HG03097 (cell line): ENCODE results near the gene HYDIN.
"Not testable (repeated sequence)": the region's sequence is repeated elsewhere in the genome, so short reads cannot be mapped to it uniquely, and the experiment has no call there.

Experiments used
- ATAC-seq: cut with Tn5 transposase; IDR thresholded peaks from one replicate; pipeline ENCODE4 v1.9.1; 2021; ENCODE audit not compliant: unreplicated experiment, low FRiP score

The HYDIN gene

DNA sequence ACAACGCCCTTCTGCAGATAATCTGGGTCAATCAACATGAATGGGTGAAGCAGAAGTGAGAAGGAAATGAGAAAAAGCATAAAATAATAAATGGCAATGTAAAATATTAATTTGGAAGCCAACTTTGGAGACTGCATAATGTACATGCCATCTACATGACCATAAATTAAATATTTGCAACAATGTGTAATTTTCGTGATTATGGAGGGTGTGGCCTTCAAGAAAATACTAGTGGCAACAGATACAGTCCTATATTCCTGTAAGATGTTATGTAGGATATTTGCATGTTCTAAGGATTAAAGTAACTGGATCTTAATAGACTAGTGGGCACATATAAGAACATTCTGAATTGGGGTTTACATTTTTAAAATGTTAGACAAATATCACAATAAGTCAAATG, 78.9 kb downstream of the HYDIN start:
- not testable (repeated sequence) for ATAC-seq

DNA sequence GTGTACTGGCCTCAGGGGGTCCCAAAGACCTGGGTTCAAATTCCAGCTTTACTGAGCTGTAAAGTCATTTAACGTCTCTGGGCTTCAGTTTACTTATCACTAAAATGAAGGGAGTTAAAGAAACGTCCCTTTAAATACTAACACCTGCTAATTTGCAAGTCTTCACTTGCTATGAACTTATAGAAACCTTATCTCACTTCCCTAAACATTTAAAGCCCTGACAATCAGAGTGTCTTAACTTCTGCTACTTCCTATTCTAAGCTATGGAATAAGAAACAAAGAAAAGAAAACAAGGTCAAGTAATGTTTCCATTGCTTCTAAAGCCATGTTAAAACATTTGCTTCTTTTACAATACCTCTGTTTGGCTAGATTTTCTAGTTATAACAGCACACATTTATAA, 87.3 kb downstream of the HYDIN start:
- not testable (repeated sequence) for ATAC-seq

DNA sequence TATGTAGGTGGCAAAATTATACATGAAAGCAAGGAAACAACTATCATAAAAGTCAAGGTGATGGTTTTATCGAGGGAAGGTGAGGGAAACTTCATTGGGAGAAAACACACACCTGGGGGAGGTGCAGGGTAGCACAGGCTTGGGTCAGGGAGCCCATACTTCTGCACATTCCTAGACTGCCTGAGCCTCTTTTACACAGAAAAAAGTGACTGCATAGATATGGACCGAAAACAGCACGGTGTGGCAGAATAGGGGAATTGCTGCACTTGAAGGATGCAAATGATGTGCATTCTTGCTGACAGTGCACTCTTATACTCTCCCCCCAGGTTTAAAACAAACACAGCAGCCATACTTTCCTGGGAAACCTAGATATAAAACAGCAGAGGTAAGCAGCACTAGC, 120.0 kb downstream of the HYDIN start:
- not testable (repeated sequence) for ATAC-seq

DNA sequence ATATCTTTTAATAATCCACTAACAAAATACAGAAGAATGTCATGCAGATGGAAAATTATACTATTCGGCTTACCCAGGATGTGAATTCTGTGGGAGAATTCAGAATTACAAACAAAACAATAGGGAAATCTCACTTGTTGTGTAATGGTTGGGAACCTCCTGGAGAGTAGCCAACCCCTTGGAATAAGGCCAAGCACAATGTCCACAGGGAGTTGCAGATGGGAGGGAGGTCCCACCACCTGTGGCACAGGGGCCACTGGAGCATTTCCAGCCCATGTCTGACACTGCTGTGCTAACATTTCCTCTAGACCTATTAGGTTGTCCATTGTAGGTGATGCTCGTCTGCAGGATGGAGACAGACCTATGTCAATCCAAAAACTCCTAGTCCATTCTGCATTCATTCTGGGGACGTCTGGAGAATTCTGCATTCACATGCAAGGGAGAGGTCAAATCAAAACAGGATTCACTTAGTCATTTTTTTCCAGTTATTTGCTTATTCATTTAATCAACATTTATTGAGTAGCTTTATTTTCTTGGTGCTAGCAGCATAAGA, 120.8 kb downstream of the HYDIN start:
- ATAC-seq, result not testable (repeated sequence)

DNA sequence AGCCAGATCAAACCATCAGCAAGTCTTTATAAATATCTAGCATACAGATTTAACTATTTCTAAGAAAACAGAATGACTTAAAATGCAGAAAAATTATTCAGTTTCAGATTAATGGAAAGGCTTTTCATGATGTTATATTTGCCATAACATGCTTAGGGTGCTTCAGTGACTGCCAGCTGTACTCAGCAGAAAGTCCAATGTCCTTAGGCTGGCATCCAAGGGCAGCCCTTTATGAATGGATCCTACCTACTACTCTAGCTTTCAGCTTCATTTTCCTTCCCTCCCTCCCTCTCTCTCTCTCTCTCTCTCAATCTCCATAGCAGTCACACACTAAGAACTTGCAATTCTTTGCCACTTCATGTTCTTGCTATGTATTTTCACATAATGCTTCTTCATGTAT, 124.6 kb downstream of the HYDIN start:
- ATAC-seq, result not testable (repeated sequence)

DNA sequence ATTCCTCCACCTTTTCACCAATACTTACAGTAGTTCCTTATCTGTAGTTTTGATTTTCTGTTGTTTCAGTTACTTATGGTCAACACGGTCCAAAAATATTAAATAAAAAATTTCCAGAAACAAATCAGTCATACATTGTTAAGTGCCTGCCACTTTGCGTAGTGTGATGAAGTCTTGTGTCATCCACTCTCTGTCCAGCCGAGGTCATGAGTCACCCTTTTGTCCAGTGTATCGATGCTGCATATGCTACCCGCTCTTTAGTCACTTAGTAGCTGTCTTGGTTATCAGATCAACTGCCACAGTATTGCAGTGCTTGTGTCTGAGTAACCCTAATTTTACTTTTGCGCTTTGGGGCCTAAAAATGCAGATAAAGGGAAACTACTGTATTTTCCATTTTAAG, 146.9 kb downstream of the HYDIN start:
- ATAC-seq, result not testable (repeated sequence)

DNA sequence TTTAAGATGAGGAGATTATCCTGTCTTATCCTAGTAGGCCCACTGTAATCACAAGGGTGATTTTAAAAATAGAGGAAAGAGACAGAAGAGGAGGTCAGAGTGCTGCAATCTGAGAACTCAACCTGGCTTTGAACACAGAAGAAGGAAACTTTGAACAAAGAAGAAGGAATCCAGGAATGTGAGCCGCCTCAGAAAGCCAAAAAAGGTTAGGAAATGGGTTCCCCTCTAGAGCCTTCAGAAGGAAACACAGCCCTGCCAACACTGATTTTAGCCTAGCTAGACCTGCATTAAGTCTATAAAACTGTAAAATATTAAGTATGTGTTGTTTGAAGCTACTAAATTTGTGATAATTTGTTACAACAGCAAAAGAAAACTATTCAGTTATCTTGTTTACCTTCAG, 149.7 kb downstream of the HYDIN start:
- not testable (repeated sequence) for ATAC-seq

DNA sequence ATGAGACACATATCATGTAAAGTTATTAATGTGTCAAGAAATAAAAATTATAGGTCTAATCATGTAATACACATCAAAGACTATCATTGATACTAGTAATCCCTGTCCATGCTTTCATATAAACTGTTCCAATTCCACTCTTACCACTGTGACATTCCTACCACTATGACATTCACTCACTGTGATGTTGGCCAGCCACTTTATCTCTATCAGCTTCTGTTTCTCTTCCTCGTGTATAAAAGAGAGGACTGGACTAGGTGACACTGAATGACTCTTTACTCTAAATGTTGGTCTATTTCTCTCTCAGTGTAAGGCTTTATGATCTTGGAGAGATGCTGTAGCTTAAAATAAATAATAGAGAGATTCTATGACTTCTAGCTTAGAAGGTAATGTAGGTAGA, 150.3 kb downstream of the HYDIN start:
- not testable (repeated sequence) for ATAC-seq

DNA sequence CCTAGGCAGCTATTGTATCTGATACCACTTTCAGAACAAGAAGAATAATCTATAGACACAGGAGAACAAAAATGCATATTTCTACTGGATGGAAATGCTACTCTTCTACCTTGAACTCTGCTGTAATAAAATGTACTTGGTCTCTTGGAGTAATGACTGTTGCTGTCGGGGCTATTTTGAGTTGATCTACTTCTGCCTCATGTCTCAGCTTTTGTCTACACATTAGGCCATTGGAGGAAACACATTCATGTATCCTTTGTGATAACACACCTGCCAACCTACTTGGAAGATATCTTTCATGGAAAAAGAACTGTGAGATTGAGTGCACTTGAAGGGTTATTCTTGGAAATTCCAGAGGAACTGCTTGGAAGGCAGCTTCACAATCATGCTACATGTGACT, 159.9 kb downstream of the HYDIN start:
- ATAC-seq, result not testable (repeated sequence)

DNA sequence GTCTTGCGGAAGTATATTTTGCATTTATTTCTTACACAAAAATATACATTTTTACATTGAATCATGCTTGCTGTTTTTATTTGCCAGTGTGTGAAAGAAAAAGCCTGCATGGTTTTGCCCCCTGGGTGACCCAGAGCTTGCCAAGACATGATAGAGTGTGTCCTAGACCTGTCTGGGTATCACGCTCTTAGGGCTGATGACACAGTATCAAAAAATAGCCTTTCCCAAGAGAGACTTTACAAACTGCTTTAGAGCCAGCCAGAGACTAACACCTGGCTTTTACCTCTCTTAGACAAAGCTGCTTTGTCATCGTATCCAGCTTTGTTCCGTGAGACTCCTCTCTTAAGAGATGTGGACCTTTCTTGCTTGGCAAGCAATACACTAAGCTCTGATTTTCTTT, 160.7 kb downstream of the HYDIN start:
- not testable (repeated sequence) for ATAC-seq

DNA sequence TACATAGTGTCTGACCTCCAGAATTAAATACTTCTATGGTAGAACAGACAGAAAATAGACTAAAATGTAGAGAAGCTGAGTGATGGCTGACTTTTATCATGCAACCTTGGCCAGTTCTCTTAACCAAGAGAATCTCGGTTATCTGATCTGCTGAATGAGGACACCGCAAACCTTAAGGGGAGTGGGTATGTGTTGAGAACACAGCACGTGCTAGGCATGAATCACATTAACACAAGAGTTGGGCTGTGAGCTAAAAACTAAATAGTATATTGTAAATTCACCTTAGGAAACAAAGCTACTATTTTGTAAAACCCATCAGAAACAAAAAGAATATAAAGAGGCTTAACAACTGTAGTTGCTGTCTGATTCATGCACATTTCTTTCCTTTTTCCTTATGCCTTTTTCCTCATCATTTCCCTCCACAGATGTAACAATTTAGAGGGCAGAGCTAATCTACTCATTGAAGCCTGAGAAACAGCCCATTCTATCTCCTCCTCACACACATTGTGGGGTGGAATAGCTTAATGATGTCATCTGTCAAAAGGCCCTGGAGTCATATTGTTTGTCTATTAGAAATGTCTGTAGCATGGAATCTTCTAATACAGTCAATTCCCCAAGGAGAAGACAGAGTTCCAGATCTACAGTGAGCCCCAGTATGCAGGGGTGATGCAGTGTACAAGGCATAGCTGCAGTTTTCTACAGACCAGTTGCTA, 176.5 kb downstream of the HYDIN start:
- not testable (repeated sequence) for ATAC-seq

DNA sequence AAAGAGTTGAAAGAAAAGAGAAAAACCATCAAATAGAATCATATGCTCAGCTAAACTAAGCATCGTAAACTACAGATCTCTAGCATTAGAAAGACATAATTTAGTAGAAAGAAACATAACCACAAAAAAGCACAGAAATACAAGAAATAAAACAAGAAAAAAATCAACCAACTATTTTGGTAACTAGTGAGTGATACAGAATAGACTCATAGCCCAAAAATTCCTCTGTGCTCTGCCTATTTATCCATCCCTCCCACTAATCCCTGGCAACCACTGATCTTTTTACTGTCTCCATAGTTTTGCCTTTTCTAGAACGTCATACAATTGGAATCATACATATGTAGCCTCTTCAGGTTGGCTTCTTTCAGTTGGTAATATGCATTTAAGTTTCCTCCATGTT, 180.2 kb downstream of the HYDIN start:
- ATAC-seq, result not testable (repeated sequence)

DNA sequence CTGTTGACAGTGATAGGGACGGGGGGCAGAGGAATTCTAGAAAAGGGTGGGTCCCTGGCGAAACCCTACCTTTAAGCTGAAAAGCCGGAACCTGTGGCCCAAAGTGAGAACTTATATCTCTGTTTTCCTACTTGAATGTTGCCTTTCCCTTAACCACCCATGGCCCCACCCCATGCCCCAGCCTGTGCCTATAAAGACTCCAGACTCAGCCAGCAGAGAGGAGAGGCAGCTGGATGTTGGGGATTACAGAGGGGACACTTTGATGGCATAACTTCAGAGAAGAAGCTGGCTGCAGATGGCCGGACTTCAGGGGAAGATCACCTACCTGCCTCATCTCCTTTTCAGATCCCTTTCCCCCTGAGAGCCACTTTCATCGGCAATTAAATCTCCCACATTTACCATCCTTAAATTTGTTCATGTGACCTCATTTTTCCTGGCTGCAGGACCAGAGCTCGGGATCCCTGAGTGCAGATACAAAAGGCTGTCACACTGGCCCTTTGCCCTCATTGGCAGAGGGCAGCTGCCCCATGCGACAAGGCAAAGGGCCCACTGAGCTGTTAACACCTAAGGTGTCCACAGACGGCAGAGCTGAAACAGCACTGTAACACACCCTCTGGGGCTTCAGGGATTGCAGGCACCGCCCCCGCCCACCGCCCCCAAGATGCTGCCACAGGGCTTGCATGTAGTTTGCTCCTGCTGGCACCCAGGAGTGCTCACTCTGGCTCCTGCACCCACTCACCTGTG, 191.0 kb downstream of the HYDIN start:
- ATAC-seq, result not testable (repeated sequence)

DNA sequence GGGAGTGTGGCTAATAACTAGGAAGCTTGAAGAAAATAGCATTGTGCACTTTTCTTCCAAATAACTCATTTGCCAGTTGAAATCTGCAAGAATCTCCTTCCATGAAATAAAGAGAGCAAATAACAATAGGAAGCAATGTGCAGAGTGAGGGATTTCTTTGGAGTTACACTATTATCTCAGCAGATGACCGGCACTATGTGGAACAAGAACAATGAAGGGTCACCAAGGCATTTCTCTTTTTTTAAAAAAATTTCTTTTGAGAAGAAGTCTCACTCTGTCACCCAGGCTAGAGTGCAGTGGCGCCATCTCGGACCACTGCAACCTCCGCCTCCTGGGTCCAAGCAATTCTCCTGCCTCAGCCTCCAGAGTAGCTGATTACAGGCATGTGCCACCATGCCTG, 192.1 kb downstream of the HYDIN start:
- not testable (repeated sequence) for ATAC-seq

DNA sequence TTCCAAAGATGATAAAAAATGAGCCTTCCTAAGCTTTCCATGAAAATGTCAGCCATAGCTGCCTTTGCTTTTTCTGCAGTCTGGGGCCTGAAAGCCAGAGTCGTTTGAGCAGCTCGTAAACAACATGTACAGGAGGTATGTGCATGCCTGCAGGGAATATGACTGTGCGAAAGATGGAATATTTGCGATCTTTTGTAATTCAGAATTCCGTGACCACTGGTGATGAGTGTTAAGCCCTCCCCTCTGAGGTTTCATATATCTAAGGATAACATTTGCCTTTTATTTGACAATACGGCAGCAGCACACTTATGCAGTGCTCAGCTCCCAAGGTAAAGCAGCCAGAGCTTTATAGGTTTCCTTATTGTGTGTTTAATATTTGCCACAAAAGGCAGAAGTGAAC, 192.5 kb downstream of the HYDIN start:
- ATAC-seq, result not testable (repeated sequence)

DNA sequence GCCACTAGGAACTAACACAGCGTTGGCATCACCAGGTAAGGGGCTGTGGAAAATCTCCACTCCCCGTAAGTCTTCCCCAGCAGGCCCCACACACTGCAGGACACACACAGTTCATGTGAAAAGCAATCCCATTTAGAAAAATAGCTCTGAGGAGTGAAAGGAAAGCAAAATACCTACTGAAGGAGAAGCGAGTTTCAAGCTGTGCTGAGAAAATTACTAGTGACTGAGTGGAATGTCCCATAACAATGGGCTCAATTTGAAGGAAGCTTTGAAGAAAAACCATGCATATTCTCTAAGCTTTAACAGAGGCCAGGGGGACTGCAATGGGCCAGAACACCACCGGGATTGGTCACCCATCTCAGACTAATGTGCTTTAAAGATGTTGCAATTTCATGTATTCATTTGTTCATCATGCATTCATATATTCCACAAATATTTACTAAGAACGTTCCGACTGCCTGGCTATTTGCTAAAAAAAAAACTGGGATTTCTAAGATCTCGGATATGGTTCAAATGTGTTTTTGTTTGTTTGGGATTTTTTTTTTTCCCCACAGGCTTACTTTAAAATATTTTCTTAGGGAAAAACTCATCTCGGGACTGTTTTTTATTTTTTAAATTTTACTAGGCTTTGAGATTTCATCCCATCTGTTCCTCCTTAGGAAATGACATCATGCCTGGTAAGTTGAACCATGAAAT, 202.3 kb downstream of the HYDIN start:
- not testable (repeated sequence) for ATAC-seq

DNA sequence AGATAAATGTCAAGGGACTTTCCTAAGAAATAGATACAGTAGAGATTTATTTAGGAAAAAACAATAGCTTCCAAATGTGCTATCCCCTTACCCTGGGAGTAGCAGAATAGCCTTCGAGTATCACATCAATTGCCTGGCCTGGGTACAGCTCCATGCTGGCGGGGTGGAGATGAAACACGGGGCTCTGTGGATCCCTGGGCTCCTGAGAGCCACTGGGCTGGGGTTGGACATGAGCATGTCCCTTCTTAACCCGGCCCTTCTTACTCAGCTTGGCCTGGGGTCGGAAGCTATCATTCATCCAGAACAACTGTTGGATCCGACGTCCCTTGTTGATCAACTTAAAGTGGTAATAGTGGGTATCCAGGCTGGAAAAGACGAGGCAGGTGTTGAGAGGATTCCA, 203.0 kb downstream of the HYDIN start:
- not testable (repeated sequence) for ATAC-seq

DNA sequence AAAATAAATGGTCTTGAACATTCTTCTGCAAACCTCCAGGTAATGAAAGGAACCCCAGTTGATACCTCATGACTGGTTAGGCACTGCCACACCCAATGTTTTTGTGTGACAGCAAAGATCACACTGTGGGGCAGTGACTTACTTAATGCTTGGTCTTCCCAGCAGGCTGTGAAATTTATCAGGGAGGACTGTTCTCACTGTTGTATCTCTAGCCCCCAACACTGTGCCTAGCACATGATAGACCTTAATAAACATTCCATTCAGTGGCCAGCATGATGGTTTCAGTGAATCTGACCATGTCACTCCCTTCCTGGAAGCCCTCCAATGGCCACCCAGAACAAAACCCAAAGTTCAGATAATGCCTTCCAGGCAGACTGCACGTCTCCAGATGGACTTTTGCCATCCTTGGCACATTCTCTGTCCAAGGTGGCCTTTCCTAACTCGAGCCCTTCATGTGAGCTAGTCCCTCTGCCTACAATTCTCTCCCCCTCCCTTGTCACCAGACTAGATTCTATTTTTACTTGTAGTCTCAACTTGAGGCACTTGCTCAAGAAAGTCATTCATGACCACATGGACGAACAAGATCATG, 206.6 kb downstream of the HYDIN start:
- ATAC-seq, result not testable (repeated sequence)

DNA sequence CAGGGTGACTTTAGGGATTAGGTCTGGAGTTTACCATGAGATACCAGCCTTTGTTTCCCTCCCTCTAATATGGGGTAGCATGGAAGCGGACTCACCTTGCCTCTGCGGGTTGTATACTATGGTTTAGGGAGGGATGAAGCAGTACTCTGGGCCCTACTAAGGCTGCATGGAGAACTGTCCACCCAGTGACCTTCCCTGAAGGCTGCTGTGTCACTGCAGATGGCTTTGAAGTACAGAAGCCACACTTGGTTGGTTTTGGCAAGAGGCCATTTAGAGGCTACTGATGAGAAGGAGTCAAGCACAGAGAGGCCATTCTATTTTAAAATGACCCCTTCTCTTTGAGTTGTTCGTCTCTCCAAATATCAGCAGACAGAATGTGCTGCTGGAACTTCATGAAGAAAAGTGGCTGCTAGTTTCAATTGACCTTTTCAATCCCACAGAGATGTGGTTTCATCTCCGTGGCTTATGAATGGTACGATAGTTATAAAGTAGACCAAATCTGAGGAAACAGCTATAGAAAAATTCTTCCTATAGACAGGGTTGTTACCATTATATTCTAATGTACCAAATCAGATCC, 208.5 kb downstream of the HYDIN start:
- not testable (repeated sequence) for ATAC-seq

DNA sequence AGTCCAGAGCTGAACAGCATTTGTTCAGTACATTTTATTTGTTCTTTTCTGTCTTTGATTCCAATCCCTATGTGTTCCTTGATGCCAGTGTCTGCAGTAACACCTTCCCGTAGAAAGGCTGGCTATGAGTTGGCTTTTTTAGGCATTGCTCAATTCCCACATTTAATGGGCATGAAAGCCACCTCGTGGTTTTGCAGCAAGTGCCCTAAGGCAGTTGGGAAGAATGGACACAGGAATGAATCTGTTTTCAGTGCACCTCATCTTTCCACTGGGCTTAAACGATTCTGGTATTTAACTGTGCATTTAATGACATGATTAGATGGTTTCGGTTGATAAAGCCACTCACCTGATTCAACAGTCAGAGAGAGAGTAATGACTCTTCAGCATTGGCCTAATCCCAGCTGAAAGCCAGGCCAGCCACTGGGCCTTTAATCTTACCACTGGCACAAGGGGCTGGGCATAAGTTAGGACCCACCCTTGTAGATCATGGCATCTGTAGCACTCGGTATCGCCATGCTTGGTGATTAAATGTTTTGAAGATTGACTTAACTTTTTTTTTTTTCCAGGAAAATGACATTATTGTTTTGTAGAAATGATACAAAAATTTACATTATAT, 211.3 kb downstream of the HYDIN start:
- not testable (repeated sequence) for ATAC-seq
